ENCODE data around the gene VWA3A. TPM values are rescaled to one million over a fixed set of nuclear protein-coding genes. Genes with fewer than 3 reads are reported as not detected.

The VWA3A gene
- total RNA-seq, 1 donor from 2014 or later: 0.27 TPM

DNA sequence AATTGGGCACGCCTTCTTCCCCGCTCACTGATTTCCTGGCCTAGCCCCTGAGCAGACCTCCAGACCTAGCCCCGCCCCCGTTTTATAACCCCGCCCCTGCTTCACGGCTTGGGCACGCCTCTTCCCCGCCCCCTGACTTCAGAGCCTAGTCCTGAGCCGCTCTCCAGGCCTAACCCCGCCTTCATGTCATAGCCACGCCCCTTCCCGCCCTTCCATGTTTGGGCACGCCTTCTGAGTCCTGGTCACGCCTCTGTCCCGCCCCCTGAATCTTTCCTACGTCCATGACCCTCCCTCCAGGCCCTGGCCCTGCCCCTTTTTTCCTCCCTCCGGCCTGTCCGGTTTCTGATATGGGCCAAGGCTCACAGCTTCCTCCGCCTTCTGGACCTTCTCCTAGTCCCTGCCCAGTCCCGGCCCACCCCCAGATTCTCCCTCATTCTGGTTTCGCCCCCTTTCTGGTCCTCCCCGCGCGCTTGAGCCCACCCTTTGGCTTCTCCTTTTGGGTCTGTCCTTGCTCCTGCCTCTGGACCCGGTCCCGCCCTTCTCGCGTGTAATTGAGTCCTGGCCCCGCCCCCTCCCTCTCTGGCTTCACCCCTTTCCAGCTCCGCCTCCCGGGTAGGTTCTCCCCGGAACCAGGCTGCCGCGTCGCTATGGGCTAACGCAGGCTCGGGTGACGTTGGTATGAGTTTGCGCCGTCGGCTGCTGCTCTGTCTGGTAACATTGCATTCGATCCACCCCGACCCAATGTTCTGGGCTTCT is 98.6 kb downstream of the VWA3A start:
- H3K27ac Mint-ChIP-seq (ENCODE audit: unreplicated experiment): peak overlapping the region; percentile 100
- no peaks in the 10 kb centered on the region for H3K36me3 Mint-ChIP-seq (ENCODE audit: unreplicated experiment)
- H3K27me3 Mint-ChIP-seq (ENCODE audit: unreplicated experiment): no peaks in the 10 kb centered on the region
- H3K9me3 Mint-ChIP-seq (ENCODE audit: unreplicated experiment): no peaks in the 10 kb centered on the region
- TF ChIP-seq, protein P1, sequence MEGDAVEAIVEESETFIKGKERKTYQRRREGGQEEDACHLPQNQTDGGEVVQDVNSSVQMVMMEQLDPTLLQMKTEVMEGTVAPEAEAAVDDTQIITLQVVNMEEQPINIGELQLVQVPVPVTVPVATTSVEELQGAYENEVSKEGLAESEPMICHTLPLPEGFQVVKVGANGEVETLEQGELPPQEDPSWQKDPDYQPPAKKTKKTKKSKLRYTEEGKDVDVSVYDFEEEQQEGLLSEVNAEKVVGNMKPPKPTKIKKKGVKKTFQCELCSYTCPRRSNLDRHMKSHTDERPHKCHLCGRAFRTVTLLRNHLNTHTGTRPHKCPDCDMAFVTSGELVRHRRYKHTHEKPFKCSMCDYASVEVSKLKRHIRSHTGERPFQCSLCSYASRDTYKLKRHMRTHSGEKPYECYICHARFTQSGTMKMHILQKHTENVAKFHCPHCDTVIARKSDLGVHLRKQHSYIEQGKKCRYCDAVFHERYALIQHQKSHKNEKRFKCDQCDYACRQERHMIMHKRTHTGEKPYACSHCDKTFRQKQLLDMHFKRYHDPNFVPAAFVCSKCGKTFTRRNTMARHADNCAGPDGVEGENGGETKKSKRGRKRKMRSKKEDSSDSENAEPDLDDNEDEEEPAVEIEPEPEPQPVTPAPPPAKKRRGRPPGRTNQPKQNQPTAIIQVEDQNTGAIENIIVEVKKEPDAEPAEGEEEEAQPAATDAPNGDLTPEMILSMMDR (IDR thresholded peaks at IDR 0.05): no peak
- H3K4me1 Mint-ChIP-seq (ENCODE audit: unreplicated experiment): peaks cover 29% of the 10 kb centered on the region
- H3K4me3 Mint-ChIP-seq (ENCODE audit: unreplicated experiment): peak overlapping the region; percentile 91
- peak; percentile 100 for DNase-seq (ENCODE audit: extremely low spot score, unreplicated experiment)

DNA sequence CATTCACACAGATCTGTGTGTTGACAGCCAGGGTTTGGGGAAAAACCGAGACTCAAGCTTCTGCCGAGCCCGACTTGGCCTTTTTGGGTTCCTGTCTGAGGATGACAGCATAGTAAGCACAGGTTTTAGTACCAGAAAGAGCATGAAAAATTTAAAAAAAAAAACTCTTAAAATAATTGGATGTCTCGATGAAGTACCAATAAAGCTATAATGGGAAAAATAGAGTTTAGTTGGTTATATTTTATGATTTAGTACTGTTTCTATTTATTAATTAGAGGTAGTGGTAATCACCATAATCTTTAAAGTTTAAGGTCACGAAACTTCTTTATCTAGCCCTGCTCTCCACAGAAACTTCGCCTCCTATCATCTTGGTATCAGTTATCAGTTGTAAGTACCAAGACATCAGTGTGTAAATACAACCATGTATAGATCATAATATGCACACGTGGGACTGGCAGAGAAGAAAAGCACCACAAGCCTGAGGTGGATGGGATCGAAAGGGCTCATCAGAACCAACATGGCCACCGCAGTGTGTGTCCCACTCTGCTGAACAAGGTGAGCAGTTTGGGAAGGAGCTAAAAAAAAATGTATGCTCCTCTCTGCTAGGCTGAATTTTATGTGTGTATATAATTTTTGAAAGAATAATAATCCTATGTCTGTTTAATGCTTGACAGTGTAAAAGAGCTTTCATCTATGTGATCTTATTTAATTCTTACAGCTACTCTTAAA is 99.4 kb downstream of the VWA3A start:
- DNase-seq (ENCODE audit: extremely low spot score, unreplicated experiment): no peak
- Mint-ChIP-seq H3K9me3 (ENCODE audit: unreplicated experiment) (no peaks in the 10 kb centered on the region), H3K36me3 (ENCODE audit: unreplicated experiment) (no peaks in the 10 kb centered on the region), H3K4me1 (ENCODE audit: unreplicated experiment) (peaks cover 32% of the 10 kb centered on the region), H3K27ac (ENCODE audit: unreplicated experiment) (peak overlapping the region; percentile 100), H3K27me3 (ENCODE audit: unreplicated experiment) (no peaks in the 10 kb centered on the region), H3K4me3 (ENCODE audit: unreplicated experiment) (peak overlapping the region; percentile 91)
- TF ChIP-seq, protein P1 (IDR thresholded peaks at IDR 0.05): no peak

DNA sequence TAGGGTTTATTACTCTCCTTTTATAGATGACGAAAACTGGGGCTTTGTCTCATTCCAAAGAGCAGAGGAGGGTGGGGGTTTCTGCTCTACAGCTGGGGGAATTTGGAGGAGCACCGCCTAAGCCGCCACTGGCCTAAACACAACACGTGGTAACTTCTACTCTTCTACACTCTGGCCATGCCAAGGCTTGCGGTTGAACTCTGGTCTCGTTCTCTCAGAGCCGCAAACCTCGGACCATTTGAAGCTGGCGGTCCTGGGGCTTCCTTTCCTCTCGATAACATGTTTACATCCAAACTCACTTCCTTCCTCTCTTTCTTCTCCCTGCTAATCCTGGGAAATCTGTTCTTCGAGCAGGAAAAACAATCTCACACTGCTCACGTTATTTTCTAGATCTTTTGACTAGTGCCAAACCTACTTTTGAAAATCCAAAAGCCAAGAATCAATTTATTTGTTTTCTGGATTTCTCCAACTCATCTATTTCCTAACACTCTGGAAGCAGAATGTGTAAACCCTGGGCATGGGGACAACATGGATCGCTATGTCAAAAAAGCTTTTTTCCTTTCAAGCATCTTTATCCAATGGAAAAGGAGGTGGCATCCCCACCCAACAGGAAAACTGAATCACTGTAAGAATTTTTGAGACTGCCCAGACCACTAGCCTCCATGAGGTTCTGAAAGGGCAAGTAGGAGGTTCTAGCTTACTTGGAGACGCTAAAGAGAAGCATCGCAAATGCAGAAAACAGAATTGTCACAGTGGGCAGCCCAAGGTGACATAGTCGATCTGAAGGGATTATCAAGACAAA is 100.1 kb downstream of the VWA3A start:
- Mint-ChIP-seq H3K4me1 (ENCODE audit: unreplicated experiment) (peaks cover 34% of the 10 kb centered on the region), H3K4me3 (ENCODE audit: unreplicated experiment) (peak overlapping the region; percentile 91), H3K36me3 (ENCODE audit: unreplicated experiment) (no peaks in the 10 kb centered on the region)

DNA sequence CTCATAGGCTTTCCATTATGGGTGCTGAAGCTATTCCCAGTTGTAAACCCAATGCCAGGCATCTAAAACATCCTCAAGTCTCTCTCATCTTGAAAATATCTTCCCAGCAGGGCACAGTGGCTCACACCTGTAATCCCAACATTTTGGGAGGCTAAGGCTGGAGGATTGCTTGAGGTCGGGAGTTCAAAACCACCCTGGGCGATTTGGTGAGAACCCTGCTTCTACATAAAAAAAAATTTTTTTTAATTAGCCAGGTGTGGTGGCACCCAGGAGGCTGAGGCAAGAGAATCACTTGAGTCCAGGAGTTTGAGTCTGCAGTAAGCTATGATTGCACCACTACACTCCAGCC is 100.7 kb downstream of the VWA3A start:
- DNase-seq (ENCODE audit: extremely low spot score, unreplicated experiment): no peak
- H3K4me1 Mint-ChIP-seq (ENCODE audit: unreplicated experiment): peaks cover 34% of the 10 kb centered on the region
- TF ChIP-seq, protein P1 (IDR thresholded peaks at IDR 0.05): no peak
- no peak overlapping the region for H3K4me3 Mint-ChIP-seq (ENCODE audit: unreplicated experiment)
- H3K9me3 Mint-ChIP-seq (ENCODE audit: unreplicated experiment): no peaks in the 10 kb centered on the region
- no peaks in the 10 kb centered on the region for H3K27me3 Mint-ChIP-seq (ENCODE audit: unreplicated experiment)
- no peaks in the 10 kb centered on the region for H3K36me3 Mint-ChIP-seq (ENCODE audit: unreplicated experiment)
- H3K27ac Mint-ChIP-seq (ENCODE audit: unreplicated experiment): no peak overlapping the region

More for the DNA sequence above, 100.1 kb downstream of the VWA3A start:
- TF ChIP-seq, protein P1 (IDR thresholded peaks at IDR 0.05): no peak
- Mint-ChIP-seq H3K27ac (ENCODE audit: unreplicated experiment) (peak overlapping the region; percentile 100), H3K9me3 (ENCODE audit: unreplicated experiment) (no peaks in the 10 kb centered on the region), H3K27me3 (ENCODE audit: unreplicated experiment) (no peaks in the 10 kb centered on the region)
- no peak for DNase-seq (ENCODE audit: extremely low spot score, unreplicated experiment)
